ENCODE results near the gene TNIK. TPM values are rescaled to one million over a fixed set of nuclear protein-coding genes. Genes with fewer than 3 reads are reported as not detected.
"Not testable (repeated sequence)": the region's sequence is repeated elsewhere in the genome, so short reads cannot be mapped to it uniquely, and the experiment has no call there.

The TNIK gene
- total RNA-seq, 4 donors from 2014 or later: 30.3 to 39.0 (median 36.8) TPM

GRCh38 chr3:171387062-171387461, 73.1 kb downstream of the TNIK start:
- no peaks in the 10 kb centered on the region for H3K27me3 ChIP-seq
- H3K4me1 ChIP-seq: peaks cover 14 to 56% (median 39%) of the 10 kb centered on the region in 4 donors
- no peak overlapping the region for H3K27ac ChIP-seq (replicated peaks in 1 of 4)
- no peaks in the 10 kb centered on the region for H3K36me3 ChIP-seq
- peaks cover 0 to 5% (median 0%) of the 10 kb centered on the region in 4 donors for H3K9me3 ChIP-seq
- no peak overlapping the region for H3K4me3 ChIP-seq
- TF ChIP-seq EP300 (IDR thresholded peaks at IDR 0.05) (no peak), POLR2AphosphoS5 (IDR thresholded peaks at IDR 0.05) (no peak), POLR2A (IDR thresholded peaks at IDR 0.05; ENCODE audit: low read depth) (no peak)
- TF ChIP-seq, protein P1, sequence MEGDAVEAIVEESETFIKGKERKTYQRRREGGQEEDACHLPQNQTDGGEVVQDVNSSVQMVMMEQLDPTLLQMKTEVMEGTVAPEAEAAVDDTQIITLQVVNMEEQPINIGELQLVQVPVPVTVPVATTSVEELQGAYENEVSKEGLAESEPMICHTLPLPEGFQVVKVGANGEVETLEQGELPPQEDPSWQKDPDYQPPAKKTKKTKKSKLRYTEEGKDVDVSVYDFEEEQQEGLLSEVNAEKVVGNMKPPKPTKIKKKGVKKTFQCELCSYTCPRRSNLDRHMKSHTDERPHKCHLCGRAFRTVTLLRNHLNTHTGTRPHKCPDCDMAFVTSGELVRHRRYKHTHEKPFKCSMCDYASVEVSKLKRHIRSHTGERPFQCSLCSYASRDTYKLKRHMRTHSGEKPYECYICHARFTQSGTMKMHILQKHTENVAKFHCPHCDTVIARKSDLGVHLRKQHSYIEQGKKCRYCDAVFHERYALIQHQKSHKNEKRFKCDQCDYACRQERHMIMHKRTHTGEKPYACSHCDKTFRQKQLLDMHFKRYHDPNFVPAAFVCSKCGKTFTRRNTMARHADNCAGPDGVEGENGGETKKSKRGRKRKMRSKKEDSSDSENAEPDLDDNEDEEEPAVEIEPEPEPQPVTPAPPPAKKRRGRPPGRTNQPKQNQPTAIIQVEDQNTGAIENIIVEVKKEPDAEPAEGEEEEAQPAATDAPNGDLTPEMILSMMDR (IDR thresholded peaks at IDR 0.05): no peak
- no peak for DNase-seq (ENCODE audit: extremely low spot score)
- intact Hi-C loops (cut with DNase I): no loop called here

DNA sequence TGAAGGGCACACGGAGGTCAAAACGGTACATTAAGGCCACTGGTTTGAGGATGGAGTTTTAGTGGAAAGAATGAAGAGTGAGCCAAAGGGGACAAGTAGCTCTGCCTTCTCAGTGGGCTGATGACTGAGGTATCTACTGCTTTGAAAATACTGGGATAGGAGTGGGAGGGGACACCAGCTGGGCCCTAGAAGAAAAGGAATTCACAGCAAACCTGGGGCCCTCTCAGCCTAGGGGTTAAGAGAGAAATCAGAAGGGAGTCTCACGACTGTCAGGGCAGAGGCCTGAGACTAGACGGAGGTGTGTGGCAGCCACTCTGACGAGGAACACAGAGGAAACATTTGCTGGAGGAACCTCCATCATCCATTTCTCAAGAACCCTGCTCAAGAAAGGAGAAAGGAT, 75.1 kb downstream of the TNIK start:
- H3K9me3 ChIP-seq: no peaks in the 10 kb centered on the region
- H3K36me3 ChIP-seq: no peaks in the 10 kb centered on the region
- peak overlapping the region in 3 of 4 donors; percentile 3 to 35 (median 9) for H3K27ac ChIP-seq (replicated peaks in 1 of 4)
- H3K4me1 ChIP-seq: peaks cover 14 to 74% (median 56%) of the 10 kb centered on the region in 4 donors
- intact Hi-C loops (cut with DNase I): no loop called here
- no peak for DNase-seq (ENCODE audit: extremely low spot score)
- no peaks in the 10 kb centered on the region for H3K27me3 ChIP-seq
- TF ChIP-seq POLR2A (IDR thresholded peaks at IDR 0.05; ENCODE audit: low read depth) (no peak), POLR2AphosphoS5 (IDR thresholded peaks at IDR 0.05) (no peak), EP300 (IDR thresholded peaks at IDR 0.05) (no peak)
- TF ChIP-seq, protein P1 (IDR thresholded peaks at IDR 0.05): no peak
- 79% methylated on average over 5 of the region's 5 CpGs for WGBS
- H3K4me3 ChIP-seq: no peak overlapping the region

DNA sequence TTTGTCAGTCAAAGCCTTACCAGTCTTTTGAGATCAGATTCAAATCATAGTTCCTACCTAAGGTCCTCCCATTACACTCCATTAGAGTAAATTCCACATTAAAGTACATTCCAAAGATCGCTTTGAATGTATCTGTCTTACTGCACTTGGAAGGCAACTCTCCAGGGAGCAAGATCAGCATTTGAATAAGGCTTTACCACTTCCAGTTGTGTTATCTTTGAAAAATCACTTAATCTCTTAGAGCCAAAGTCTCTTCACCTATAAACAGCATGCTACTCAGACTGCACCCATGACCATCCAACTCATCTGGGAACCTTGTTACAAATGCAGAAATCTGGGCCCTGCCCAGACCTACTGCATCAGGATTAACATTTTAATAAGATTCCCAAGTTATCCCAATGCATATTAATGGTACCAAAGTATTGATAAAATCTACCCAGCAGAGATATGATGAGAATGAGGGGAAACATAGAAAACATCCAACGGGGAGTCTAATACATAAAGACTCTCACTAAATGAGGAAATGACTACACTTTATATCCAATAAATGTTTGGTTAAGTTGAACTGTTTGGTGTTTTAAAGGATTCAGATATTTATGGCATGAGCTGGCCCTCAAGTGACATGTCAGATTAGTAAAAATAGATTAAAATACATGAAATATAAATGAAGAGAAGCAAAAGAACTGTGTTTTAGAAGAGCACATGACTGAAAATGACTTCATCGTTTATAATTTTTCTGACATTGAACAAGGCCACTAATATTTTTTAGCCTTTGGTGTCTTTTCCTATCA, 75.9 kb downstream of the TNIK start:
- intact Hi-C loops (cut with DNase I): no loop called here
- DNase-seq (ENCODE audit: extremely low spot score): no peak
- peaks cover 16 to 81% (median 61%) of the 10 kb centered on the region in 4 donors for H3K4me1 ChIP-seq
- peak overlapping the region in 3 of 4 donors; percentile 3 to 66 (median 56) for H3K27ac ChIP-seq (replicated peaks in 1 of 4)
- no peak for TF ChIP-seq POLR2AphosphoS5 (IDR thresholded peaks at IDR 0.05)
- TF ChIP-seq, protein P1 (IDR thresholded peaks at IDR 0.05): no peak
- no peak for TF ChIP-seq POLR2A (IDR thresholded peaks at IDR 0.05; ENCODE audit: low read depth)
- TF ChIP-seq EP300 (IDR thresholded peaks at IDR 0.05): no peak
- no peaks in the 10 kb centered on the region for H3K9me3 ChIP-seq
- H3K27me3 ChIP-seq: no peaks in the 10 kb centered on the region
- H3K4me3 ChIP-seq: no peak overlapping the region
- no peaks in the 10 kb centered on the region for H3K36me3 ChIP-seq
- WGBS: 57% methylated on average over 3 of the region's 3 CpGs

DNA sequence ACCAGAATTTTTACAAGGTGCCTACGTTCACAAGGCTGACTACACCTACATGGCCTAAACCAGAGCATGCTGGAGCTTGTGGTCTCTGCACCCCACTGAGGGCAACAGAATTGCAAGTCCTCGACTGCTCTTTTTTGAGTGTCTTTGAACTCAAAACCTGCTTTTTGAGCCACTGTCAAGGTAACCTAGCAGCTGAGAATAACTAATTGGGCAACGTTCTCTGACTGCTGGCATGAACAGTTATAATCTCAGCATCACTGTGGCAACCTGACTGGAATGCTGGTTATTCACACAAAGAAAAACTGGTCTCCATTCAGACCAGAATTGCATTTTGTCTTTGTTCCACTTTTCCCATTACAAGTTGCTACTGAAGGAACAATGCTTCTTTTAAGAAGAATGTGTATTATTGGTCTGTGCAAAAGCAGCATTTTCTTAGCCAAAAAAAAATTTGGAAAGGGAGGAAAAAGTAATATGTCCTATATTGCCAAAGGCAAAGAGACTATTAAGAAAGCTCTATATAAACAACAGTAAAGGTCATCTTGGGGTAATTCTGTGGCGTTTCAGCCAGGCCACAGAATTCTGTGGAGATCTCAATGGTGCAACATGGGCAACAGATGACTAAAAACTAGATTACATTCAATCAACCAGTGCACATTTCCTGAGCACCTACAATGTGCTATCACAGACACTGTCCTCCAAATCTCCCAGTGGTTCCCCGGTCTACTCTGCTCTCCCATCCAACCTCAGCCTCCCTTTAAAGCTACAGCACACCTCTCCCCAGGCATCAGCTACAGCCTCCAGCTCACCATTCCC, 76.8 kb downstream of the TNIK start:
- intact Hi-C loops (cut with DNase I): no loop called here
- Histone ChIP-seq H3K36me3 (no peaks in the 10 kb centered on the region), H3K4me3 (no peak overlapping the region), H3K27me3 (no peaks in the 10 kb centered on the region), H3K9me3 (no peaks in the 10 kb centered on the region), H3K27ac (replicated peaks in 1 of 4) (peak overlapping the region in 3 of 4 donors; percentile 3 to 66 (median 56)), H3K4me1 (peaks cover 22 to 86% (median 68%) of the 10 kb centered on the region in 4 donors)
- WGBS: 43% methylated on average over 5 of the region's 5 CpGs
- TF ChIP-seq POLR2A (IDR thresholded peaks at IDR 0.05; ENCODE audit: low read depth): no peak
- TF ChIP-seq POLR2AphosphoS5 (IDR thresholded peaks at IDR 0.05): no peak
- TF ChIP-seq, protein P1 (IDR thresholded peaks at IDR 0.05): no peak
- no peak for TF ChIP-seq EP300 (IDR thresholded peaks at IDR 0.05)
- DNase-seq (ENCODE audit: extremely low spot score): no peak

DNA sequence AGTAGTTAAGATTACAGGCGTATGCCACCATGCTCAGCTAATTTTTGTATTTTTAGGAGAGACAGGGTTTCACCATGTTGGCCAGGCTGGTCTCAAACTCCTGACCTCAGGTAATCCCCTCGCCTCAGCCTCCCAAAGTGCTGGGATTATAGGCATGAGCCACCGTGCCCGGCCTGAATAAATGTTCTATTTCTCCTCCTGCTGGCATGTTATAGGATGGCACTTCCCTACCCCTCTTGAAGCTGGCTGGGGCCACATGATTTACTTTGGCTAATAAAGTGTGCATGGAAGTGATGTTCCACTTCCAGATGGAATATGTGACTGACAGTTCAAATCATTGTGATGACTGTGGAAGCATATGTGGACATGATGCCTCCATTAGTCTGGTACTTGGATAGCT, 77.9 kb downstream of the TNIK start:
- H3K4me3 ChIP-seq; intact Hi-C loops (cut with DNase I); H3K9me3 ChIP-seq; DNase-seq (ENCODE audit: extremely low spot score); H3K27me3 ChIP-seq; H3K36me3 ChIP-seq: not testable (repeated sequence)
- H3K27ac ChIP-seq (replicated peaks in 1 of 4): peak overlapping the region in 1 of 4 donors; percentile 7
- peaks cover 22 to 84% (median 69%) of the 10 kb centered on the region in 4 donors for H3K4me1 ChIP-seq
- 82% methylated on average over 4 of the region's 4 CpGs for WGBS

Measured in esophagus muscularis mucosa (tissue), 4 donors.